Heart right ventricle (tissue), 16 donors: ENCODE data around the gene OTUD6A. TPM values are rescaled to one million over a fixed set of nuclear protein-coding genes. Genes with fewer than 3 reads are reported as not detected.

Experiments
- ATAC-seq, 8 donors: fragments of 200-7000 bp; cut with Tn5 transposase; one replicate each; pipeline ENCODE4 v1.9.1; 2020; ENCODE audit warnings: mild to moderate bottlenecking in 8 of 8, moderate library complexity in 8 of 8, moderate number of reproducible peaks in 1 of 8
- DNase-seq, 2 donors: peaks; one replicate each; pipeline ENCODE4 v3.0.0-alpha.2; 2020
- H3K27ac ChIP-seq, 10 donors: fragments of 200-600 bp; sonication (generic) in 2 of 10; one replicate each; pipeline versions ENCODE4 v1.5.0 to v1.8.0; 2020 to 2022; ENCODE audit warnings: mild to moderate bottlenecking in 3 of 10
- H3K27me3 ChIP-seq, 7 donors: fragments of 200-600 bp; one replicate each; pipeline ENCODE4 v1.8.0; 2021 to 2022; ENCODE audit warnings: mild to moderate bottlenecking in 2 of 7
- H3K36me3 ChIP-seq, 9 donors: fragments of 200-600 bp; sonication (generic) in 1 of 9; one replicate each; pipeline versions ENCODE4 v1.5.0 to v1.8.0; 2020 to 2022; ENCODE audit warnings: mild to moderate bottlenecking in 2 of 9
- H3K4me1 ChIP-seq, 9 donors: fragments of 200-600 bp; sonication (generic) in 1 of 9; one replicate each; pipeline versions ENCODE4 v1.5.0 to v1.8.0; 2020 to 2022; ENCODE audit warnings: mild to moderate bottlenecking in 4 of 9
- H3K4me3 ChIP-seq, 10 donors: fragments of 200-600 bp; sonication (generic) in 2 of 10; one replicate each; pipeline versions ENCODE4 v1.5.0 to v1.8.0; 2020 to 2022; ENCODE audit warnings: mild to moderate bottlenecking in 7 of 10, moderate library complexity in 2 of 10
- H3K9me3 ChIP-seq, 11 donors: fragments of 200-600 bp in 10 of 11; sonication (generic) in 2 of 11; one replicate each; pipeline versions ENCODE4 v1.5.0 to v1.8.0; 2013 to 2022; ENCODE audit warnings: mild to moderate bottlenecking in 2 of 11, control low read depth in 1 of 11, moderate library complexity in 1 of 11
- CTCF ChIP-seq, 9 donors: fragments of 200-600 bp; sonication (generic) in 2 of 9; IDR thresholded peaks; one replicate each; pipeline versions ENCODE4 v1.5.0 to v1.8.0; 2021 to 2022; ENCODE audit warnings: antibody characterized with exemption in 9 of 9, mild to moderate bottlenecking in 5 of 9, moderate library complexity in 1 of 9
- WGBS, 2 donors: extraction: QIAGEN DNeasy Blood & Tissue Kit; methylation state at CpG; one replicate each; pipeline ENCODE4 v1.1.7; 2013; ENCODE audit warnings: inconsistent platforms in 1 of 2; 5-methylcytosine and 5-hydroxymethylcytosine counted together
- intact Hi-C, 10 donors: fragments of 100-400 bp; cut with DNase I; formaldehyde crosslinking; loops; one replicate each; pipeline versions ENCODE4 v1.11.1 to v1.14.2; 2022
- polyA plus RNA-seq, 2 donors: library from polyadenylated mRNA; stranded (reverse); fragments of 200-250 nt; gene quantifications; one replicate each; pipeline ENCODE4 v1.2.3, GENCODE V29; 2013
- total RNA-seq, 10 donors: library from RNA; stranded (reverse); fragmentation: NEBNext Ultra II Directional in 3 of 10; extraction: Animal tissue kit (Norgen Biotek cat#: 25700) in 3 of 10; gene quantifications; one replicate each; pipeline versions ENCODE4 v1.2.1 to v1.2.4, GENCODE V29; 2021 to 2023
- donor health status: Arrhythmogenic right ventricular cardiomyopathy.
- donor health status: ischemic (EF 13 %, LVEDD 7.1; RV severe dilation, severe dysfunction).
- donor health status: healthy with polysubstance abuse.
- donor health status: DM: no; HTN: yes; CAD: no.
- donor health status: DM: no; HTN: no; CAD: no.
- donor health status: ischemic (EF 25% LVEDD 6.9; RV normal size, moderate dysfunction).
- donor health status: ischemic (EF 25% LVEDD 5.7; RV mildly dilated, moderate dysfunction).
- donor health status: healthy.
- donor health status: DM: yes; HTN: yes; CAD: no.
- donor health status: Ischemic cardiomyopathy.
- donor health status: ischemic (EF 35%, LVEDD 5.7; RV mildly dilated, moderate dysfunction).
- donor health status: nonischemic (EF 11% LVEDD 7.7; RV severe dilation, severe dysfunction).
- donor health status: DM: yes; HTN: yes; CAD: no.
- donor health status: PGD.
- donor health status: ischemic (EF 29% LVEDD 5.4; RV normal size, mild dysfunction).
- donor health status: nonischemic (EF 23%, LVEDD 6.1; RV moderate dilation, normal function).

OTUD6A gene
- total and polyA plus RNA-seq, 12 donors: not detected

- ATAC-seq: no peak
- H3K27ac ChIP-seq: peak overlapping the region in 3 of 10 donors; percentile 28 to 41 (median 34)
- intact Hi-C loops: no loop called here
These were observed 15.3 kb upstream of the OTUD6A start for GRCh38 chrX:70046978-70047377.

GRCh38 chrX:70049406-70049805 is 12.9 kb upstream of the OTUD6A start:
- intact Hi-C loops: no loop called here
- no peaks in the 10 kb centered on the region for H3K9me3 ChIP-seq
- no peak for ATAC-seq
- H3K27ac ChIP-seq: no peak overlapping the region
- 92 to 97% methylated on average over 3 of the region's 3 CpGs for WGBS, 2 donors
- peaks cover 0 to 19% (median 0%) of the 10 kb centered on the region in 7 donors for H3K27me3 ChIP-seq
- H3K36me3 ChIP-seq: no peaks in the 10 kb centered on the region
- H3K4me1 ChIP-seq: peaks cover 0 to 7% (median 0%) of the 10 kb centered on the region in 9 donors
- TF ChIP-seq CTCF (IDR thresholded peaks at IDR 0.05): no peak
- H3K4me3 ChIP-seq: no peak overlapping the region
- no peak for DNase-seq

More at GRCh38 chrX:70046978-70047377, 15.3 kb upstream of the OTUD6A start:
- TF ChIP-seq CTCF (IDR thresholded peaks at IDR 0.05): no peak
- Histone ChIP-seq H3K9me3 (no peaks in the 10 kb centered on the region), H3K36me3 (no peaks in the 10 kb centered on the region), H3K27me3 (peaks cover 0 to 11% (median 0%) of the 10 kb centered on the region in 7 donors), H3K4me1 (peaks cover 0 to 7% (median 0%) of the 10 kb centered on the region in 9 donors), H3K4me3 (no peak overlapping the region)
- no peak for DNase-seq

GRCh38 chrX:70049925-70050324 is 12.3 kb upstream of the OTUD6A start, which contains the start of gene AWAT2:
Gene AWAT2, minus strand, starts transcription at chrX:70049938. Its CDS starts 6 bp downstream, at chrX:70049932.
- Histone ChIP-seq H3K4me1 (peaks cover 0 to 7% (median 0%) of the 10 kb centered on the region in 9 donors), H3K27me3 (peaks cover 0 to 21% (median 0%) of the 10 kb centered on the region in 7 donors), H3K4me3 (no peak within 1 kb of the TSS), H3K27ac (no peak within 1 kb of the TSS), H3K9me3 (no peaks in the 10 kb centered on the region), H3K36me3 (no peaks in the 10 kb centered on the region)
- WGBS, 2 donors: 95% methylated on average over 4 of the region's 4 CpGs
- ATAC-seq (no peak), DNase-seq (no peak)
- intact Hi-C loops: no loop called here
- TF ChIP-seq CTCF (IDR thresholded peaks at IDR 0.05): no peak

GRCh38 chrX:70052895-70053615 is 9.2 kb upstream of the OTUD6A start:
- intact Hi-C loops: no loop called here

More at GRCh38 chrX:70052895-70053615, 9.2 kb upstream of the OTUD6A start:
- peaks cover 0 to 46% (median 0%) of the 10 kb centered on the region in 7 donors for H3K27me3 ChIP-seq
- no peak overlapping the region for H3K4me3 ChIP-seq
- H3K36me3 ChIP-seq: no peaks in the 10 kb centered on the region
- 58 to 81% methylated on average over 11 of the region's 11 CpGs for WGBS, 2 donors
- ATAC-seq (no peak), DNase-seq (peak in 1 of 2 donors; percentile 25)
- H3K27ac ChIP-seq: no peak overlapping the region
- H3K9me3 ChIP-seq: no peaks in the 10 kb centered on the region
- H3K4me1 ChIP-seq: no peaks in the 10 kb centered on the region
- TF ChIP-seq CTCF (IDR thresholded peaks at IDR 0.05): no peak
